Epithelial cell of prostate (primary cell): ENCODE data around the gene MARK3.
A peak's percentile ranks its signal among the peaks of the same experiment; 100 is the strongest.

Experiments
- DNase-seq: peaks from one replicate; pipeline ENCODE4 v3.0.0-alpha.2; 2011; ENCODE audit warnings: low read depth, low spot score
- H3K27ac ChIP-seq: fragments of 450-650 bp; 2 replicates; pipeline ENCODE4 v1.5.1; 2017; ENCODE audit warnings: mild to moderate bottlenecking

The MARK3 gene

DNA sequence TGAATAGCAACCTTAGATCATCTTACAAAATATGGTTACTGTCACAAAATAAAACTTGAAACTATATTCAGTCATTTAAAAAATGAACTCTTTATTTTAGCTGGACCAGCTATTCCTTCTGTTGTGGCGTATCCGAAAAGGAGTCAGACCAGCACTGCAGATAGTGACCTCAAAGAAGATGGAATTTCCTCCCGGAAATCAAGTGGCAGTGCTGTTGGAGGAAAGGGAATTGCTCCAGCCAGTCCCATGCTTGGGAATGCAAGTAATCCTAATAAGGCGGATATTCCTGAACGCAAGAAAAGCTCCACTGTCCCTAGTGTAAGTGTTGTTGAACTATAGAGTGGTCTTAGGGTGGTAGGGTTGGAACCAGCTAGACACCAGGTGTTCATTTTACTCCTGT, 89.7 kb downstream of the MARK3 start:
- DNase-seq, result no peak
- H3K27ac ChIP-seq, result no peak overlapping the region

DNA sequence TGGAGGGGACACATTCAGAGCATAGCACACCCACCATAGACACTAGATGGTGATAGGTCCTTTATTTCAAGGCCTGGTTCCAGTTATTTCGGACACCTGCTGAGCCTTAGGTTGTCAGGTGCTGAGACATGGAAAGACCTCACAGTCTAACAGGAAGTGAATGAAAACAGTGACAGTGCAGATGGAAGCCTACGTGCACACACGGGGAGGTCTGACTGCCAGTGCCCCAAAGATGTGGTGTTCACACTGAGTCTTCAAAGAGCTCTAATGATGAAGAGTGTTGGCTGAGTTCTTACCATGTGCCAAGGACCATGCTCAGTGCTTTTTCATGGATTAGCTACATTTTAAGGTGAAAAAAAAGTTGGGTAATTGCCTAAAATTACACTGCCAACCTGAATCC, 90.8 kb downstream of the MARK3 start:
- no peak overlapping the region for H3K27ac ChIP-seq
- DNase-seq, result no peak

DNA sequence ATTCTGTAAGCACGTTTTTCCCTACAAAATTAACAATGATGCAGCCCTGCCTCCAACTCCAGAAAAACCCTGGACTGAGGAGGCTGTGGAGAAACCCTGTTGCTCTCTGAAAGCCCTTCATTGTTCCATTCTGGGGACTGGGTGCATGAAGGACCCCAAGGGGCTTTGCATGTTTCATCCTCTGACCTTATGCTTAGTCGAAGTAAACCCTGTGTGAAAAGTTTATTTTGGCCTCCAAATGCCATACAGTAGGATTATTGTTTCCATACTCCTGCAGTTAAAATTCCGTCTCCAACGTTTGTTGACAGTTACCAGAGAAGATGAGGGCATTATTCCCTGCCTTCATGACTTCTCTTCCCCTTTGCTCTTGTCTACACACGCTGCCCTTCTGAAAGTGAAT, 91.4 kb downstream of the MARK3 start:
- DNase-seq, result no peak
- H3K27ac ChIP-seq, result no peak overlapping the region

DNA sequence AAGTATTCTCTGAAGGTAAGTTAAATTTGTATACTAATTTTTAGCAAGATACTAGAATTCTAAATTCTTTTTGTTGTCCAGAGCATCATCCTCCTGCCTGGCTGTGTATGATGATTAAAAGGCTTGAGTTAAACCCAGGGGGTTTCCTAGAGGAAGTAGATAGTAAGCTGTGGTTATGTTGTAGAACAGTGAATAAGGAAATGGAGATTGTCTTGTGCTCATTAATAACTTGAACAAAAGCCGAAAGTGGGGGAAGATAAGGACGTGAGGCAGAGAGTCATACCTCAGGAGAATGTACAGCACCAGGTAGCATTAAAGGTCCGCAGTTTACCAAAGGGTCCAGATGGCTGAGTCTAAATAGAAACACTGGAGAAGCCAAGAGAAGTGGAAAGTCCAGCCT, 95.4 kb downstream of the MARK3 start:
- H3K27ac ChIP-seq, result peak overlapping the region; percentile 6

DNA sequence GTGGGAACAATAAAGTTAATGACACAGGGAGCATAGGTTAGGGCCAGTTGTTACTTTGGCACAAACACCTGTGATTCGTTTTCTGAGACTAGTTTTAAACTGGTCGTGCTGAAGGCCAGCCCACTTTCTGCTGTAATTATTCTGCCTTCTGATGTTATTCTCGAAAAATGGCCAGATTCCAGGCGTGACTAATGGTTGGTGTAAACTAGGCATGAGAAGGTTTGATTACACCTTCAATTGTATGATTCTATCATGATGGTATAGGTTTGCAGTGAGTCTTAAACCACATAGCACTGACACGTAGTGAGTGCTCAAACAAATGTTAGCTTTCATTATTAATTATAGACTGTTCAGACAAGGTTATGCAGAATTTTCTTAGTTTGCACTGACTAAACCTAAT, 98.4 kb downstream of the MARK3 start:
- peak; percentile 67 for DNase-seq
- peak overlapping the region; percentile 76 for H3K27ac ChIP-seq

More for the DNA sequence above, 95.4 kb downstream of the MARK3 start:
- DNase-seq, result no peak

DNA sequence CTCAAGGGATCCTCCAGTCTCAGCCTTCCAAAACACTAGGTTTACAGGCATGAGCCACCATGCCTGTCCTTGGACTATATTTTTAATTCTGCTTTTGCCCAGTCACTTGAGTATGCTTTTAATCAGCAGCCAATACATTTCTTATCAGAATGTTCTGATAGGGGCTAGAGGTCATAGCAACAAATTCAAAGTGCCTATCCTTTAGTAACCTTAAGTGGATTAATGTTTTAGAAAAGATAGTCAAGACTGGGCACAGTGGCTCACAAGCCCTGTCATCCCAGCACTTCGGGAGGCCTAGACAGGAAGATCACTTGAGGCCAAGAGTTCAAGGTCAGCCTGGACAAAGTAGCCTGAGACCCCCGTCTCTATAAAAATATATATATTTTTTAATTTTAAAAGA, 100.3 kb downstream of the MARK3 start:
- H3K27ac ChIP-seq, result no peak overlapping the region
- DNase-seq, result no peak

DNA sequence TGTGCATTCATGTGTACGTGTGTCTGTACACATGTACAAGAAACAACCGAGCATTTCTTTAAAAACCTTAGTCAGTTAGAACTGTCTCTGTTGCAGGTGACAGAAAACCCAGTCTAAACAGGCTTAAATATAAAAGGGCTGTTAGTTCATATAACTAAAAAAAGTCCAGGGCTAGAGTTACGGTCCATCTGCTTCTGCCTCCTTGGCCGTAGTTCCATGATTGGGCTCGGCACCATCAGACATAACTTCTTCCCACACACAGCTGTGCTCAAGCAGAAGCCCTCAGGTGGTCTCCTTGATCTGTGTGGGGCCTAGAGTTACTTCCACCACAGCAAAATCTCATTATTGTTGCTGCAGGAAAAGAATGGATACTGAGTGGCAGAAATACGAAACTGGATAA, 102.9 kb downstream of the MARK3 start:
- no peak for DNase-seq
- H3K27ac ChIP-seq, result no peak overlapping the region

DNA sequence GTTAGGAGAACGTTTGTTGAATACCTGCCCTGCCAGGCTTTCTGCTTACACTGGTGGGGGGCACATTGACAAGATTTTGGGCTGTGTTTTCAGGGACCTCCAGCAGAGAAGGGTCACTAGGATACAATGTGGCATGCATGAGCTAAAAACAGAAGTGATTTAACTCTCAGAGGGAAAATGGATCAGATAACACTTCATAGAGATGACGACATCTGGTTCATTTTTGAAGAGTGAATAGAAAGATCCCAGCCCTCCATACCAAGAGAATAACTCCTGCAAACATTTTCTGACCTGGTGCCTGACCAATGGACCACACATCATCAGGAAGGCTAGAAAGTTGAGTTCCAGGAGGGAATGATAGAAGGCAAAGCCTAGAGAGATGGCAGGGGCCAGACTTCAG, 103.7 kb downstream of the MARK3 start:
- no peak for DNase-seq
- H3K27ac ChIP-seq, result no peak overlapping the region

DNA sequence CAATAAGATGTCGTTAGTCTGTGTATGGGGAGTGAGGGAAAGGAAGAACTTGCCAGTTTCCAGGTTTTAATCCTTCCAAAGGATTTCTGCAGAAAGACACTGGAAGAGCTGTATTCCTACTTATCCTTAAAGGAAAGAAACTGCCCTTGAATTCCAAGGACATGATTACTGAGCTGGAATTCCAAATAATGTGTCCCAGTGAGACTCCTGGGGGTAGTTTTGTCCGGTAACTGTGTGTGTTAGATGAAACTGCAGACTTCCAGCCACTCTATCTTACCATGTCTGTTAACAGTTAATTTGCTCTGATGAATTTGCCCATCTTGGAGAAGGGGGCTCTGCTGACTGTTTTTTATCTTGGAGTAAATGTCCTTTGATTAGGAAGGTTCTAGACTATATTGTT, 104.4 kb downstream of the MARK3 start:
- DNase-seq, result no peak
- H3K27ac ChIP-seq, result no peak overlapping the region

DNA sequence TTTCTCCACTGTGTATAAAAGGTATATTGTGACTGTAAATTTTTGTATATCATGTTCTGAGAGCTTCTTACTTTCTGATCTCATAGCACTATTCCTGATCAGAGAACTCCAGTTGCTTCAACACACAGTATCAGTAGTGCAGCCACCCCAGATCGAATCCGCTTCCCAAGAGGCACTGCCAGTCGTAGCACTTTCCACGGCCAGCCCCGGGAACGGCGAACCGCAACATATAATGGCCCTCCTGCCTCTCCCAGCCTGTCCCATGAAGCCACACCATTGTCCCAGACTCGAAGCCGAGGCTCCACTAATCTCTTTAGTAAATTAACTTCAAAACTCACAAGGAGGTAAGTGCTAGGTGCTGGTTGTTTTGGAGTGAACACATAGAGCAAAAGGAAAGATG, 106.5 kb downstream of the MARK3 start:
- DNase-seq, result no peak
- H3K27ac ChIP-seq, result no peak overlapping the region

DNA sequence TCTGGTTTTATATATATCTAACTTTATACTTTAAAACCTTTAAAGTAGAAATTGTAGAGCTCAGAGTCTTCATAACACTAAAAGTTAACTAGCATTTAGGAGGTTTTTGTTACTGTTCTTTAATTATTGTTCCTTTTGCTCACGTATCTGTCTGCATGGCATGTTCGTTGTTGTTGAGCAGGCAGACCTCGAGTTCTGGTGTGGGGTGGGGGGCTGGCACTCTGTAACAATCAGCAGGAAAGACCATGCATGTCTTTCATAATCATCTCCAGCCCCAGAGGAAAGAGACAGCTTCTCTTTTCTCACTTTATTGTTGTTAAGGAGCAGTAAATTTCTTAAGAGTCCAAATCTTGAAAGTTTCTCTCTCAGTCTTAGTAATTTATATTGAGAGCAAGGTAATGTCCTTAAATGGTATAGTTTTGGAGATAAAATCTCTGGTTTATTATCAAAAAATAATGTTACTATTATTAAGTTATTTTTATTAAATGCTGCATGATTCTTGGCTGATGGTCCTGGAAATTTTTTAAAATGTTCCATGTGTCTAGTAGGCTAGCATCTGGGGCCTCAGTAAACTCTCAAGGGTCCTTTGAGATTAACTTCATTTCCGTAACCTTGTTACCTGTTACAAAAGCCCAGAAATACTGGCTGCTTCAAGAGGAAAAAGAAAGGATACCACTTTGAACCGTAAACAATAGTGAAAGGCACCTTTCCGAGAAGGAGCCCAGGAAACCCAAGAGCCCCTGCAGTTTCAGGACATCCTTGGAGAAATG, 107.1 kb downstream of the MARK3 start:
- DNase-seq, result no peak
- no peak overlapping the region for H3K27ac ChIP-seq

DNA sequence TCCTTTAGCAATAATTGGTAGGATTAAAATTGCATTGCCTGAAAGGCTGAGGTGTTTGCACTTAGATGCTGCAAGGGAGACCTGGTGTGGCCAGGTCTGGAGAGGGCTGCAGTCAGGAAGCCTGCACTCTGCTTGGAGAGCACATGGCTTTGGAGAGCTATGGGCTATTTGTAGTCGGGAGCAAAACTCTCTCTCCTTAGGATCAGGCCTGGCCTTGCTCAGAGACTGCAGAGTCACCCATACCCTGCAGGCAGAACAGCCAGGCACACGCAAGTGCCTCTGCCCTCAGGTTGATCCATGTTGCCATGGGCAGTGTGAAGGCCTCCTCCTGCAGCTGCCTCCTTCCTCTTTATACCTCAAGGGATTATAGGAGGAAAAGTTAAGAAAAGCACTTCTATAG, 110.6 kb downstream of the MARK3 start:
- no peak overlapping the region for H3K27ac ChIP-seq
- DNase-seq, result no peak

DNA sequence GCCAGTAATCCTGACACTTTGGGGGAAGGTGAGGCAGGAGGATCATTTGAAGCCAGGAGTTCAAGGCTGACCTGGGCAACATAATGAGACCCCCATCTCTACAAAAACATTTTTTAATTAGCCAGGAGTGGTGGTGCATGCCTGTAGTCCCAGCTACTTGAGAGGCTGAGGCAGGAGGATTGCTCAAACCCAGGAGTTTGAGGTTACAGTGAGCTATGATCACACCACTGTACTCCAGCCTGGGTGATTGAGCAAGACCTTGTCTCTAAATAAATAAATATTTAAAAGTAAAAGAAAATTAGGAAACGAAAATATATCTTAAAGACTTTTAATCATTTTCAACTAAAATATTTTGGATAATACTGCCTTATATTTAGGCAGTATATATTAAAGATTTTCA, 111.6 kb downstream of the MARK3 start:
- no peak for DNase-seq
- no peak overlapping the region for H3K27ac ChIP-seq

DNA sequence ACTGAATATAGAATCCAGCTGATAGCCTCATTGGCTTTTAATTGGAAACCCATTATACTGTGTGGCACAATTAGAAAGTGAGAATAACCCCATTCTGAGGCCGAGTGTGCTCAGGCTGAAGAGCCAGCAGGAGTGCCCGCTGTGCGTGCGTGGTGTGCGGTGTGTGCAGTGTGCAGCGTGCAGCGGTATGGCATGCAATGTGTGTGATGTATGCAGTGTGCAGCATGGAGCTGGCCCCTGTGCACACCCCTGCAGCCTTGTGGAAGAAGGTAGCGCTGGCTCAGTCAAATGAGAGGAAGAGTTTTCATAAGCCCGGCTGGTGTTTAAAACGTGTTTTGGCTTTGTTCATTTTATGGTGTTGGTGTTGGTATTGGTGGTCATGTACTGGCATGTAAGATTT, 114.5 kb downstream of the MARK3 start:
- DNase-seq, result no peak
- peak overlapping the region; percentile 21 for H3K27ac ChIP-seq

DNA sequence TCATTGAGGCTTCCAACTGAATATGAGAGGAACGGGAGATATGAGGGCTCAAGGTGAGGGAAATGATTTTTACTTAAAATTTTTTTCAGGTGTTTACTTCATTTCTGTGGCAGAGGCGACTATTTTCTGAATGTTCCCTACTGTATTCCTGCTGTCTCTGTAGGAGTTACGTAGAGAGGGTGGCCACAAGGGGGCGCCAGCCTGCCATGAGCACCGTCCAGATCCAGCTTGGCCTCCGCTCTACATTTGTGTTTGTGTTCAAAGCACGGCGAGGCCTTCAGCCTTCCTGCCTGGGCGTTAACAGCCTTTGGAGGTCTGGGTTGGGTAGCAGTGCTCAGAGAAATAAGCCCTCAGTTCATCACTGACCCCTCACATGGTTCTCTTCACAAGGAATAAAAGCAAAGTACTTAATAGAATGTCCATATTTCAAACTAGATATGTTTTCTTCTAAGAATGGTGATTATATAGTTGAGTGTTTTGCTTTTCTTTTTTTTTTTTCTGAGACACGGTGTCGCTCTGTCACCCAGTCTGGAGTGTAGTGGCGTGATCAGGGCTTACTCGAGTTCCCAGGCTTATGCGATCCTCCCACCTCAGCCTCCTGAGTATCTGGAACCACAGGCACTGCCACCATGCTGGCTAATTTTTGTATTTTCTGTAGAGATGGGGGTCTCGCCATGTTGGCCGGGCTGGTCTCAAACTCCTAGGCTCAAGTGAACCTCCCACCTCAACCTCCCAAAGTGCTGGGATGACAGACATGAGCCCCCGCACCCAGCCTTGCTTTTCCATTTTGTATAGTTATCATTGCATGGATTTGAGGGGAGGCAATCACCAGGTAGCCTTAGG, 115.2 kb downstream of the MARK3 start:
- H3K27ac ChIP-seq, result peak overlapping the region; percentile 21
- no peak for DNase-seq

DNA sequence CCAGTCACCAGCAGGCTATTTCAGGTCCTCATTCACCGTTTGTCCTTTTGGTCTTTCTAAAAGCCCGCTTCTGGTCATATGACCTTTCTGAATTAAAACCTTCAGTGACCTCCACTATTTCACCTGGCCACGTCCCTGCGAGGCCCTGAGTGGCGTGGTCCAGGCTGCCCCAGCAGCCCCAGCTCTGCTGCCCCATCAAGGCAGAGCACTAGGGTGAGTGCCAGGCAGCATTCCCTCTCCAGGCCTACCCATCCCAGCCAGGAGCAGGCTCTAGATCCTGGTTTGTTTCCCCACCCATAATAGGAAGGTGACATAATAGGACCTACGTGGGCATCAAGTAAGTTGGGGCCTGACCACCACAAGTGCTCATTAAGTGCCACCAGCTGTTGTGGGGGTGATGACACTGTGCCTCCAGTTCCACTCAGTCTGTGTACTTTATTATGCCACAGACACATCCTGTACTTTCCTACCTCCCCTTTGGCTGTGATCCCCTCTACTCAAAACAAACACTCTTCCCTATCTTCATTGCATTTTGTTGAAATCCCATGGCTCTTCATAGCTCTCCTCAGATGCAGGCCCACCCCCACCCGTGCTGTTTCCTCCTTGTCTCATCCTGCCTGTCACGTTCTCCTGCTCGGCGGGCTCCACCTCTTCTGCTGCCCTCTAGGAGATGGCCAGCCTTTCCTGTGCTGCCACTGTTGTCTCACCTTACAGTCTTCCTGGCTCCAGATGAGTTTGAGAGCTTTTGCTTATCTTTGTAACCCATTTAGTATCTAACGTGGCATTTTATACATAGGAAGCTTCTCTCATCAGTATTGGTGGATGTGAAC, 116.0 kb downstream of the MARK3 start:
- DNase-seq, result no peak
- H3K27ac ChIP-seq, result no peak overlapping the region

DNA sequence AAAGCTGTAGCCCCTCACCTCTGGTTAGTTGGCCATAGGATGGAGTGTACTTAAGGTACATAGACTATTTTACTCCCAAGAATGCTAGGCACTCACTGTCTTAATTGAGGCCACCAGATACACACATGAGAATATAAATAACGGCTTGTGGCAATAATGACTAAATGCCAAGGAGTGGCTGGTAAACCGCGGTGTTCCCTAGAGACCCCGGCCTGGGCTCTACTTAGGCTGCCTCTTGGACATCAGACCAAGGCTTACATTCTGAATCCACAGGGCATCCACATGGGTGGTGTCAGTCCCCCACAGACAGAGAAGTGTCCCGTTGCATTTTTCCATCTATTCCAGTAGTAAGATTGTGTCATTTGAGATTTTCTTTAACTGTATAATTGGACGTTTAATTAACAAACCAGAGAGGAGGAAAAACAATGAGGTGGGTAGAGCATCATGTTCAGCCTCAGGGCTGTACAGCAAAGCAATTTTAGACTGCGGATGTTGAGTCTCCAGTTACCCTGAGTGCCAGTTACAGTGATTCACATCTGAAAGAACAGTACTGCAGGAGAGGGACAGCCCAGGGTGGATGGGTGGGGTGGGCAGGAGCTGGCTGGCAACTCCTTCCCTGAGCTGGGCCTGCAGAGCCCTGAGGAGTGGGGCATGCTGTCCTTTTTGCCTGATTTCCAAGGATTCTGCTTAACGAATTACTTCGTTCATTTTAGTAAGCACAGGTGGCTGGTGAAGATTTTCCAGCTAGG, 116.9 kb downstream of the MARK3 start:
- H3K27ac ChIP-seq, result no peak overlapping the region

DNA sequence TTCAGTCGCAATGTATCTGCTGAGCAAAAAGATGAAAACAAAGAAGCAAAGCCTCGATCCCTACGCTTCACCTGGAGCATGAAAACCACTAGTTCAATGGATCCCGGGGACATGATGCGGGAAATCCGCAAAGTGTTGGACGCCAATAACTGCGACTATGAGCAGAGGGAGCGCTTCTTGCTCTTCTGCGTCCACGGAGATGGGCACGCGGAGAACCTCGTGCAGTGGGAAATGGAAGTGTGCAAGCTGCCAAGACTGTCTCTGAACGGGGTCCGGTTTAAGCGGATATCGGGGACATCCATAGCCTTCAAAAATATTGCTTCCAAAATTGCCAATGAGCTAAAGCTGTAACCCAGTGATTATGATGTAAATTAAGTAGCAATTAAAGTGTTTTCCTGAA, 117.7 kb downstream of the MARK3 start:
- no peak for DNase-seq
- no peak overlapping the region for H3K27ac ChIP-seq

More for the DNA sequence above, 116.9 kb downstream of the MARK3 start:
- no peak for DNase-seq

DNA sequence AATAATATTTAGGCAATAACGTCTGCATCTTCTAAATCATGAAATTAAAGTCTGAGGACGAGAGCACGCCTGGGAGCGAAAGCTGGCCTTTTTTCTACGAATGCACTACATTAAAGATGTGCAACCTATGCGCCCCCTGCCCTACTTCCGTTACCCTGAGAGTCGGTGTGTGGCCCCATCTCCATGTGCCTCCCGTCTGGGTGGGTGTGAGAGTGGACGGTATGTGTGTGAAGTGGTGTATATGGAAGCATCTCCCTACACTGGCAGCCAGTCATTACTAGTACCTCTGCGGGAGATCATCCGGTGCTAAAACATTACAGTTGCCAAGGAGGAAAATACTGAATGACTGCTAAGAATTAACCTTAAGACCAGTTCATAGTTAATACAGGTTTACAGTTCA, 118.1 kb downstream of the MARK3 start:
- no peak for DNase-seq

DNA sequence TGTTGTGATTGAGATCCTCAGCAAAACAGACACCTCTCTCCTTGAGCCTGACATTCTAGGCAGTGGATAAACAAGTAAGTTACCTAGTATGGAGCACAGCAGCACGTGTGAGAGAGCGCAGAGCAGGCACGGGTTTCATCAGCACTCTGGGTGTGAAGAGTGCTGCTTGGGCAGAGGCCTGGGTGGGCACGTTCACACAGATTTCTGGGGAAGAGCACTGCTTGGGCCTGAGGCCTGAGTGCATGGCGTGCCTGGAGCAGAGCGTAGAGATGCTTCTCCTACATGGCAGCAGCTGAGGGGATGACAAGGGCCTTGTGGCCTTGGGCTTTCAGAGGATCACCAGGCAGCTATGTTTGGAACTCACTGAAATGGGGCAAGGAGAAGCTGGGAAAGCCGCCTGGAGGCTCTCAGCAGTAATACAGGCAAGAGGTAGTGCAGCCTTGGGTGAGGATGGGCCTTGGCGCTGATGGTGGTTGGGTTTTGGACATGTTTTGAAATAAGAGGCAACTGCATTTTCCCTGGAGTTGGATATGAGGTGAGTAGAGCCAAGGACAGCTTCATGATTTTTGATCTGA, 119.9 kb downstream of the MARK3 start:
- no peak for DNase-seq

More for the DNA sequence above, 118.1 kb downstream of the MARK3 start:
- no peak overlapping the region for H3K27ac ChIP-seq

More for the DNA sequence above, 119.9 kb downstream of the MARK3 start:
- no peak overlapping the region for H3K27ac ChIP-seq
